ENCODE results near the gene SNHG17. TPM values are rescaled to one million over a fixed set of nuclear protein-coding genes. Genes with fewer than 3 reads are reported as not detected.
A peak's percentile ranks its signal among the peaks of the same experiment; 100 is the strongest.
"Not testable (repeated sequence)": the region's sequence is repeated elsewhere in the genome, so short reads cannot be mapped to it uniquely, and the experiment has no call there.

Gene SNHG17
- 10 to 100 TPM; 42.8 to 86.0 (median 44.9) TPM for polyA plus RNA-seq

- Mint-ChIP-seq H3K27me3 (ENCODE audit: low read depth in 3 of 3) (peaks cover 7 to 14% (median 8%) of the 10 kb centered on the region in 3 donors), H3K27ac (peak within 1 kb of the TSS; percentile 83 to 97 (median 94)), H3K4me1 (peaks cover 39 to 42% of the 10 kb centered on the region in 2 donors), H3K36me3 (peaks cover 10 to 11% (median 11%) of the 10 kb centered on the region in 3 donors), H3K4me3 (peak within 1 kb of the TSS; percentile 92 to 98 (median 97)), H3K9me3 (no peaks in the 10 kb centered on the region)
- peak; percentile 86 to 88 (median 86) for DNase-seq
Observed at GRCh38 chr20:38434770-38435554, at the start of gene SNHG17. SNHG17 (minus strand) TSS chr20:38435328.

GRCh38 chr20:38479596-38479995 lies 44.5 kb upstream of the SNHG17 start:
- no peak for DNase-seq
- Mint-ChIP-seq H3K9me3 (no peaks in the 10 kb centered on the region), H3K4me3 (no peak overlapping the region), H3K27me3 (ENCODE audit: low read depth in 3 of 3) (peaks cover 0 to 1% (median 0%) of the 10 kb centered on the region in 3 donors), H3K4me1 (peaks cover 47 to 79% of the 10 kb centered on the region in 2 donors), H3K27ac (peak overlapping the region in 1 of 6 donors; percentile 34), H3K36me3 (no peaks in the 10 kb centered on the region)

- H3K4me3 Mint-ChIP-seq: no peak overlapping the region
- no peaks in the 10 kb centered on the region for H3K36me3 Mint-ChIP-seq
- H3K9me3 Mint-ChIP-seq: no peaks in the 10 kb centered on the region
- no peak overlapping the region for H3K27ac Mint-ChIP-seq
- peaks cover 0 to 7% (median 0%) of the 10 kb centered on the region in 3 donors for H3K27me3 Mint-ChIP-seq (ENCODE audit: low read depth in 3 of 3)
- no peak for DNase-seq
- peaks cover 56 to 81% of the 10 kb centered on the region in 2 donors for H3K4me1 Mint-ChIP-seq
Observed at GRCh38 chr20:38477747-38478146, 42.6 kb upstream of the SNHG17 start.

GRCh38 chr20:38473367-38473795 lies 38.3 kb upstream of the SNHG17 start:
- Mint-ChIP-seq H3K9me3 (no peaks in the 10 kb centered on the region), H3K4me3 (peak overlapping the region; percentile 77 to 93 (median 86)), H3K36me3 (no peaks in the 10 kb centered on the region), H3K4me1 (peaks cover 48 to 63% of the 10 kb centered on the region in 2 donors), H3K27me3 (ENCODE audit: low read depth in 3 of 3) (peaks cover 0 to 8% (median 0%) of the 10 kb centered on the region in 3 donors), H3K27ac (peak overlapping the region; percentile 60 to 88 (median 84))
- no peak for DNase-seq

- peak within 1 kb of the TSS; percentile 85 to 96 (median 90) for H3K27ac Mint-ChIP-seq
- peaks cover 48 to 58% of the 10 kb centered on the region in 2 donors for H3K4me1 Mint-ChIP-seq
- H3K27me3 Mint-ChIP-seq (ENCODE audit: low read depth in 3 of 3): peaks cover 0 to 8% (median 0%) of the 10 kb centered on the region in 3 donors
- DNase-seq: peak; percentile 97 to 98 (median 98)
- peak within 1 kb of the TSS; percentile 90 to 93 (median 92) for H3K4me3 Mint-ChIP-seq
- H3K9me3 Mint-ChIP-seq: no peaks in the 10 kb centered on the region
- no peaks in the 10 kb centered on the region for H3K36me3 Mint-ChIP-seq
Observed at GRCh38 chr20:38472513-38473366, 37.6 kb upstream of the SNHG17 start, which contains the start of gene RALGAPB. RALGAPB (plus strand) TSS chr20:38472843; CDS start chr20:38488433, 15,590 bp downstream.

GRCh38 chr20:38471987-38472512 lies 36.9 kb upstream of the SNHG17 start:
- peaks cover 0 to 8% (median 0%) of the 10 kb centered on the region in 3 donors for H3K27me3 Mint-ChIP-seq (ENCODE audit: low read depth in 3 of 3)
- peak overlapping the region; percentile 90 to 93 (median 92) for H3K4me3 Mint-ChIP-seq
- peak overlapping the region; percentile 85 to 96 (median 90) for H3K27ac Mint-ChIP-seq
- H3K36me3 Mint-ChIP-seq: no peaks in the 10 kb centered on the region
- H3K9me3 Mint-ChIP-seq: no peaks in the 10 kb centered on the region
- DNase-seq: no peak
- peaks cover 46 to 51% of the 10 kb centered on the region in 2 donors for H3K4me1 Mint-ChIP-seq

GRCh38 chr20:38471245-38471644 lies 36.1 kb upstream of the SNHG17 start:
- Mint-ChIP-seq H3K36me3 (no peaks in the 10 kb centered on the region), H3K27me3 (ENCODE audit: low read depth in 3 of 3) (peaks cover 0 to 8% (median 0%) of the 10 kb centered on the region in 3 donors), H3K4me3 (peak overlapping the region in 4 of 5 donors; percentile 24 to 93 (median 42)), H3K9me3 (no peaks in the 10 kb centered on the region), H3K27ac (peak overlapping the region in 4 of 6 donors; percentile 31 to 93 (median 72)), H3K4me1 (peaks cover 39 to 43% of the 10 kb centered on the region in 2 donors)
- no peak for DNase-seq

- Mint-ChIP-seq H3K9me3 (no peaks in the 10 kb centered on the region), H3K4me3 (no peak overlapping the region), H3K36me3 (no peaks in the 10 kb centered on the region), H3K27me3 (ENCODE audit: low read depth in 3 of 3) (peaks cover 0 to 2% (median 0%) of the 10 kb centered on the region in 3 donors), H3K27ac (no peak overlapping the region), H3K4me1 (peaks cover 2 to 4% of the 10 kb centered on the region in 2 donors)
- DNase-seq: no peak
Observed at GRCh38 chr20:38466983-38467382, 31.9 kb upstream of the SNHG17 start.

- no peaks in the 10 kb centered on the region for H3K9me3 Mint-ChIP-seq
- peaks cover 0 to 2% (median 0%) of the 10 kb centered on the region in 3 donors for H3K27me3 Mint-ChIP-seq (ENCODE audit: low read depth in 3 of 3)
- no peak overlapping the region for H3K4me3 Mint-ChIP-seq
- DNase-seq: no peak
- no peak overlapping the region for H3K27ac Mint-ChIP-seq
- no peaks in the 10 kb centered on the region for H3K4me1 Mint-ChIP-seq
- H3K36me3 Mint-ChIP-seq: no peaks in the 10 kb centered on the region
Observed at GRCh38 chr20:38466171-38466570, 31.0 kb upstream of the SNHG17 start.

- H3K9me3 Mint-ChIP-seq; H3K4me1 Mint-ChIP-seq; H3K27me3 Mint-ChIP-seq (ENCODE audit: low read depth in 3 of 3); DNase-seq; H3K4me3 Mint-ChIP-seq; H3K36me3 Mint-ChIP-seq; H3K27ac Mint-ChIP-seq: not testable (repeated sequence)
Observed at GRCh38 chr20:38461569-38461968, 26.4 kb upstream of the SNHG17 start.

GRCh38 chr20:38461167-38461566 lies 26.0 kb upstream of the SNHG17 start:
- not testable (repeated sequence) for H3K27me3 Mint-ChIP-seq (ENCODE audit: low read depth in 3 of 3); H3K9me3 Mint-ChIP-seq; H3K4me1 Mint-ChIP-seq; DNase-seq; H3K4me3 Mint-ChIP-seq; H3K27ac Mint-ChIP-seq; H3K36me3 Mint-ChIP-seq

GRCh38 chr20:38460631-38461030 lies 25.5 kb upstream of the SNHG17 start:
- not testable (repeated sequence) for H3K4me1 Mint-ChIP-seq; H3K27ac Mint-ChIP-seq; H3K27me3 Mint-ChIP-seq (ENCODE audit: low read depth in 3 of 3); DNase-seq; H3K36me3 Mint-ChIP-seq; H3K4me3 Mint-ChIP-seq; H3K9me3 Mint-ChIP-seq

- no peak overlapping the region for H3K4me3 Mint-ChIP-seq
- H3K27me3 Mint-ChIP-seq (ENCODE audit: low read depth in 3 of 3): peaks cover 0 to 1% (median 0%) of the 10 kb centered on the region in 3 donors
- H3K4me1 Mint-ChIP-seq: no peaks in the 10 kb centered on the region
- H3K27ac Mint-ChIP-seq: no peak overlapping the region
- no peaks in the 10 kb centered on the region for H3K9me3 Mint-ChIP-seq
- no peak for DNase-seq
- H3K36me3 Mint-ChIP-seq: peaks cover 0 to 3% (median 0%) of the 10 kb centered on the region in 3 donors
Observed at GRCh38 chr20:38460040-38460623, 25.0 kb upstream of the SNHG17 start.
